ENCODE results near the gene EIF2A. TPM values are rescaled to one million over a fixed set of nuclear protein-coding genes. Genes with fewer than 3 reads are reported as not detected.

The EIF2A gene
- total RNA-seq, 1 donor from 2014 or later: 195 TPM

- Histone ChIP-seq H3K9me3 (ENCODE audit: control insufficient read depth in 3 of 3, low read length in 3 of 3) (no peaks in the 10 kb centered on the region), H3K4me3 (ENCODE audit: low read length in 3 of 3) (no peak overlapping the region), H3K4me1 (ENCODE audit: control insufficient read depth in 3 of 3, insufficient read depth in 3 of 3, low read length in 3 of 3) (peaks cover 0 to 10% (median 9%) of the 10 kb centered on the region in 3 donors), H3K27me3 (ENCODE audit: control insufficient read depth in 3 of 3, insufficient read depth in 3 of 3, low read length in 3 of 3) (no peaks in the 10 kb centered on the region), H3K27ac (ENCODE audit: low read depth, low read length) (no peak overlapping the region), H3K9ac (ENCODE audit: low read depth in 1 of 3, low read length in 3 of 3) (no peak overlapping the region), H3K36me3 (ENCODE audit: control insufficient read depth in 3 of 3, insufficient read depth in 3 of 3, low read length in 3 of 3) (peaks cover 0 to 10% (median 2%) of the 10 kb centered on the region in 3 donors)
These were observed 5.6 kb upstream of the EIF2A start for GRCh38 chr3:150540991-150541390.

- no peak overlapping the region for H3K4me3 ChIP-seq (ENCODE audit: low read length in 3 of 3)
- peaks cover 6 to 20% (median 12%) of the 10 kb centered on the region in 3 donors for H3K4me1 ChIP-seq (ENCODE audit: control insufficient read depth in 3 of 3, insufficient read depth in 3 of 3, low read length in 3 of 3)
- no peak overlapping the region for H3K27ac ChIP-seq (ENCODE audit: low read depth, low read length)
- no peak overlapping the region for H3K9ac ChIP-seq (ENCODE audit: low read depth in 1 of 3, low read length in 3 of 3)
- H3K9me3 ChIP-seq (ENCODE audit: control insufficient read depth in 3 of 3, low read length in 3 of 3): no peaks in the 10 kb centered on the region
- peaks cover 0 to 10% (median 2%) of the 10 kb centered on the region in 3 donors for H3K36me3 ChIP-seq (ENCODE audit: control insufficient read depth in 3 of 3, insufficient read depth in 3 of 3, low read length in 3 of 3)
- H3K27me3 ChIP-seq (ENCODE audit: control insufficient read depth in 3 of 3, insufficient read depth in 3 of 3, low read length in 3 of 3): no peaks in the 10 kb centered on the region
These were observed 3.5 kb upstream of the EIF2A start for GRCh38 chr3:150543128-150543527.

DNA sequence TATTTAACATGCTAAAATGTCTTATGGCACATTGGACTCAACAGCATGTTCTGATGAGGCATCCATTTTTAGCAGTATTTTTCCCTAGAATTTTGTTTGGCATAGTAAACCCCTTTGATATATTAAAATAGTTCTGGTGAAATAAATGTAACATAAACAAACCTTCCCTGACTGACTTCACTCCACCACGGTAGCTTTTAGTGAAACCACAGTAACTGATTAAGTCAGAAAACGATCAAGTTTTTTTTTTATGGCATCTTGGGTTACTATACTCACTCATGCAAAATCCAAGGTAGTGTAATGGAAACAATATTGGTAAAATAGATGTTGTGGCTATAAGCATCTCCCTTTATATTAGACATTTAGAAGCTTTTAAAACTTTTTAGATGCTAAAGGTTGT lies 3.1 kb upstream of the EIF2A start:
- Histone ChIP-seq H3K9ac (ENCODE audit: low read depth in 1 of 3, low read length in 3 of 3) (no peak overlapping the region), H3K27ac (ENCODE audit: low read depth, low read length) (no peak overlapping the region), H3K4me3 (ENCODE audit: low read length in 3 of 3) (no peak overlapping the region)

DNA sequence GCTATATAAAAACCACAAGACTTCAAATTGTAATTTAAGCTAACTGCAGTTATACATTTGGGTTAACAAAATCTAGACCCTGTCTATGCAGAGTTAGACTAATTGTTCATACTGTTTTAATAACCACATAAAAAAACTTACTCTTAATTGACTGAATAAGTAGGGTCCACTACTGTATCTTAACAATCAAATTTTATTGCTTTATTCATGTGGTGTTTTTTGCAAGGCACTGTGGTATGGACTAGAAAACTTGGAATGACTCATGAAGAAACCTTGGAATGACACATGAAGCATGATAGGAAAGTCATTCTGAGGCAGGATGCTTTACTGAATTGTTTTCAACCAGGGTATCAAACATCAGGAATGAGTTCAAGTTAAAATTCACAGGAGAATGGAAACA lies 2.5 kb upstream of the EIF2A start:
- Histone ChIP-seq H3K36me3 (ENCODE audit: control insufficient read depth in 3 of 3, insufficient read depth in 3 of 3, low read length in 3 of 3) (peaks cover 0 to 10% (median 2%) of the 10 kb centered on the region in 3 donors), H3K9ac (ENCODE audit: low read depth in 1 of 3, low read length in 3 of 3) (no peak overlapping the region), H3K9me3 (ENCODE audit: control insufficient read depth in 3 of 3, low read length in 3 of 3) (no peaks in the 10 kb centered on the region), H3K27me3 (ENCODE audit: control insufficient read depth in 3 of 3, insufficient read depth in 3 of 3, low read length in 3 of 3) (no peaks in the 10 kb centered on the region), H3K27ac (ENCODE audit: low read depth, low read length) (no peak overlapping the region), H3K4me3 (ENCODE audit: low read length in 3 of 3) (no peak overlapping the region), H3K4me1 (ENCODE audit: control insufficient read depth in 3 of 3, insufficient read depth in 3 of 3, low read length in 3 of 3) (peaks cover 6 to 21% (median 15%) of the 10 kb centered on the region in 3 donors)

More for the DNA sequence above, 3.1 kb upstream of the EIF2A start:
- Histone ChIP-seq H3K27me3 (ENCODE audit: control insufficient read depth in 3 of 3, insufficient read depth in 3 of 3, low read length in 3 of 3) (no peaks in the 10 kb centered on the region), H3K36me3 (ENCODE audit: control insufficient read depth in 3 of 3, insufficient read depth in 3 of 3, low read length in 3 of 3) (peaks cover 0 to 10% (median 2%) of the 10 kb centered on the region in 3 donors), H3K9me3 (ENCODE audit: control insufficient read depth in 3 of 3, low read length in 3 of 3) (no peaks in the 10 kb centered on the region), H3K4me1 (ENCODE audit: control insufficient read depth in 3 of 3, insufficient read depth in 3 of 3, low read length in 3 of 3) (peaks cover 6 to 21% (median 15%) of the 10 kb centered on the region in 3 donors)

DNA sequence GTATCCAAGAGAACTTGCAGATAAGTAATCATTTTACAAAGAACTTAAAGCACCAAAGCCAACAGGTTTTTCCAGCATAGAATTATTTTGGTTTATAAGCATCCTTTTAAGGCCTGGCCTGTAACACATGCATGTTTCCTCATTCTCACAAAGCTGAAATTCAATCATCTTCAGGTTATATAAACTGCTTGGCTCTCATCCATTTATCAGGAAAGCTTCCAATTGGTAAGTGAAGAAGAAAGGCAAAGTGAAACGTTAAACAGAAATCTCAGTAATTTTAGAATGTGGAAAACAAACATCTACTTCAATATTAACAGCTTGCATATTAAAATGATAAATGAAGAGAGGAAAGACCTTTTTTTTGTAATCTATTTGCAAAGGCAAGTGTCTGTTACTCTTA lies 1.9 kb upstream of the EIF2A start:
- Histone ChIP-seq H3K4me3 (ENCODE audit: low read length in 3 of 3) (peak overlapping the region in 2 of 3 donors; percentile 29 to 93), H3K9ac (ENCODE audit: low read depth in 1 of 3, low read length in 3 of 3) (peak overlapping the region; percentile 93 to 98 (median 96)), H3K9me3 (ENCODE audit: control insufficient read depth in 3 of 3, low read length in 3 of 3) (no peaks in the 10 kb centered on the region), H3K27me3 (ENCODE audit: control insufficient read depth in 3 of 3, insufficient read depth in 3 of 3, low read length in 3 of 3) (no peaks in the 10 kb centered on the region), H3K27ac (ENCODE audit: low read depth, low read length) (peak overlapping the region; percentile 97), H3K36me3 (ENCODE audit: control insufficient read depth in 3 of 3, insufficient read depth in 3 of 3, low read length in 3 of 3) (peaks cover 0 to 10% (median 2%) of the 10 kb centered on the region in 3 donors), H3K4me1 (ENCODE audit: control insufficient read depth in 3 of 3, insufficient read depth in 3 of 3, low read length in 3 of 3) (peaks cover 6 to 21% (median 15%) of the 10 kb centered on the region in 3 donors)

DNA sequence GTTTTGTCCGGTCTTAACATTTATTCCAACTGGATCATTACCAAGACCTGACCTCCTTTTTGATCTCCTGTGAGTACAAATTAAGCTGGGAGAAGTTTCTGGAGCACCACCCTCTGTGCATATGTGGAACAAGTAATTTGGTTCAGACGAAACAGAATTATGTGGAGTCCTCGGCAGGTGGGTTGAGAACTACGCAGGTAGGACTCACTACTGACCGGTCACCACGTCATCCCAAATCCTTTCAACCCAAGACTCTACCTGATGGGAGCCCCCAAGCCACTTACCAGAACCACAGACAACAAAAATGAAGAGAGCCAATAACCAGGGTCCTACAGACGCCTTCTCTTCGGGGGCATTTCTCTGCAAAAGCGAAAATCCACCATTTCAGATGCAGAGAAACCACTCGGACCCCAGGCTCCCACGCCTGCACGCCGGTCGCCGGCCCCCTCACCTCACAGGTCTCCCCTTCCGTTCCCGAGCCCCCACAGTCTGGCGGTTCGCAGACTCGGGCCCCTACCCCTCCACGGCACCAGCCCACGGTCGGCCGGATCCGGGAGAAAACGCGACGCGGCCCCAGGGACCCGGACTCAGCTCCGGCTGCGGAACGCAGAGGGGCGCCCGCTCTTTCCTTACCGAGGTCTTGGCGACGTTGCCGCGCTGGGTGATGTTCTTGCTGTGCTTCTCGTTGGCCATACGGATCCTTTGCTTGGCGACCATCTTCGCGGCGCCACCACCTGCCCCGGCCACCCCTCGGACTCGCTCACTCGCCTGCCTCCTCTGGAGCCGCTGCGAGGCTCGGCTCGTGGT lies 965 bp upstream of the EIF2A start:
- H3K9ac ChIP-seq (ENCODE audit: low read depth in 1 of 3, low read length in 3 of 3): peak overlapping the region; percentile 93 to 98 (median 96)
- H3K4me3 ChIP-seq (ENCODE audit: low read length in 3 of 3): peak overlapping the region; percentile 86 to 93 (median 93)
- H3K9me3 ChIP-seq (ENCODE audit: control insufficient read depth in 3 of 3, low read length in 3 of 3): no peaks in the 10 kb centered on the region
- H3K4me1 ChIP-seq (ENCODE audit: control insufficient read depth in 3 of 3, insufficient read depth in 3 of 3, low read length in 3 of 3): peaks cover 6 to 21% (median 15%) of the 10 kb centered on the region in 3 donors
- H3K36me3 ChIP-seq (ENCODE audit: control insufficient read depth in 3 of 3, insufficient read depth in 3 of 3, low read length in 3 of 3): peaks cover 0 to 10% (median 2%) of the 10 kb centered on the region in 3 donors
- peak overlapping the region; percentile 97 for H3K27ac ChIP-seq (ENCODE audit: low read depth, low read length)
- H3K27me3 ChIP-seq (ENCODE audit: control insufficient read depth in 3 of 3, insufficient read depth in 3 of 3, low read length in 3 of 3): no peaks in the 10 kb centered on the region

- Histone ChIP-seq H3K4me1 (ENCODE audit: control insufficient read depth in 3 of 3, insufficient read depth in 3 of 3, low read length in 3 of 3) (peaks cover 6 to 21% (median 15%) of the 10 kb centered on the region in 3 donors), H3K27ac (ENCODE audit: low read depth, low read length) (peak overlapping the region; percentile 97), H3K4me3 (ENCODE audit: low read length in 3 of 3) (peak overlapping the region; percentile 65 to 99 (median 77)), H3K9me3 (ENCODE audit: control insufficient read depth in 3 of 3, low read length in 3 of 3) (no peaks in the 10 kb centered on the region), H3K9ac (ENCODE audit: low read depth in 1 of 3, low read length in 3 of 3) (peak overlapping the region; percentile 82 to 98 (median 88)), H3K36me3 (ENCODE audit: control insufficient read depth in 3 of 3, insufficient read depth in 3 of 3, low read length in 3 of 3) (peaks cover 0 to 10% (median 2%) of the 10 kb centered on the region in 3 donors), H3K27me3 (ENCODE audit: control insufficient read depth in 3 of 3, insufficient read depth in 3 of 3, low read length in 3 of 3) (no peaks in the 10 kb centered on the region)
These were observed 606 bp downstream of the EIF2A start for GRCh38 chr3:150547045-150547741.

DNA sequence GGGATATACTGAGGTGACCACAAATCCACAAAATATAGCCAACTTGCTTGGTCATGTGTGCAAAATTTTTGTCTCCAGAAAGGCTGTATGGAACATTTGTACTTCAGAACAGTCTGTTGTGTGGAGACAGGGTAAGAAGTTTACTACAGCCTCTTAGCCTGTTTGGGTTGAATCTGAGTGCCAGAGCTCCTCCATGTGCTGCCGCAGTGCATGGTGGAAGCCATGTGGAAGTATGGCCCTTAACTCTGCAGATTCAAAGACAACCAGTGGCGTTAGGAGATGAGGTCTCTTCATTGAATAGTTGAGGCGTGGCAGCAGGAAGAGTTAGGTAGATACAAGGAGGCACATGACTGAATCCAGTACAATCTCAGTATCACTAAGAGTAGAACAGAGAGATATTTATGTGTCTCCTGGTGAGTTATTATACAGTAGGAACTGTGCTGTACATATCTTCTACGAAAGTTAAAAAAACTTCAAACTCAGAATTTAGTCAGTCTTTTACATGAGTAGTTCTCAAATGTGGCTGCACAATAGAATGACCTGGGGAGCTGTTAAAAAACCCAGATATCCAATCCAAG lies 9.4 kb downstream of the EIF2A start:
- H3K9me3 ChIP-seq (ENCODE audit: control insufficient read depth in 3 of 3, low read length in 3 of 3): no peaks in the 10 kb centered on the region
- peaks cover 3 to 16% (median 15%) of the 10 kb centered on the region in 3 donors for H3K36me3 ChIP-seq (ENCODE audit: control insufficient read depth in 3 of 3, insufficient read depth in 3 of 3, low read length in 3 of 3)
- H3K27me3 ChIP-seq (ENCODE audit: control insufficient read depth in 3 of 3, insufficient read depth in 3 of 3, low read length in 3 of 3): no peaks in the 10 kb centered on the region
- no peak overlapping the region for H3K27ac ChIP-seq (ENCODE audit: low read depth, low read length)
- no peak overlapping the region for H3K4me3 ChIP-seq (ENCODE audit: low read length in 3 of 3)
- no peak overlapping the region for H3K9ac ChIP-seq (ENCODE audit: low read depth in 1 of 3, low read length in 3 of 3)
- H3K4me1 ChIP-seq (ENCODE audit: control insufficient read depth in 3 of 3, insufficient read depth in 3 of 3, low read length in 3 of 3): no peaks in the 10 kb centered on the region

DNA sequence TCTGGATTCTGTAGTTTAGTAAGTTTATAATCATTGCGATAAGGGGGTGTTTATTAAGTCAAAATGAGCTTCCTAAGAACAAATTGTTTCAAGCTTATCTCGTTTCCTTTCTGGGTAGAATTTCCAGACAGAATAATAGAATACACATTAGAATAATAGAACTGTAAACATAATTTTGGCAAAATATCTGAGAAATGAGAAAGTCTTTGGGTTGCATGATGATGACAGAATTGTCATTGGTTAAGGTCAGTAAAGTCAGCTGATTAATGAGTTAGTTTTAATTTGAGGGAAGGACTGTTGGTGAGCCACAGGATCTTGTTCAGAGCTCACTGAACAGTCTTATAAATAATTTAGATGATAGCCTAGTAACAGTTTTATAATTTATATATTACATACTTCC lies 10.2 kb downstream of the EIF2A start:
- Histone ChIP-seq H3K36me3 (ENCODE audit: control insufficient read depth in 3 of 3, insufficient read depth in 3 of 3, low read length in 3 of 3) (peaks cover 3 to 16% (median 15%) of the 10 kb centered on the region in 3 donors), H3K27ac (ENCODE audit: low read depth, low read length) (no peak overlapping the region), H3K9ac (ENCODE audit: low read depth in 1 of 3, low read length in 3 of 3) (peak overlapping the region in 1 of 3 donors; percentile 10), H3K4me3 (ENCODE audit: low read length in 3 of 3) (no peak overlapping the region), H3K9me3 (ENCODE audit: control insufficient read depth in 3 of 3, low read length in 3 of 3) (no peaks in the 10 kb centered on the region), H3K4me1 (ENCODE audit: control insufficient read depth in 3 of 3, insufficient read depth in 3 of 3, low read length in 3 of 3) (no peaks in the 10 kb centered on the region), H3K27me3 (ENCODE audit: control insufficient read depth in 3 of 3, insufficient read depth in 3 of 3, low read length in 3 of 3) (no peaks in the 10 kb centered on the region)
